HepG2 (cell line): ENCODE data around the gene ARG1. TPM values are rescaled to one million over a fixed set of nuclear protein-coding genes. Genes with fewer than 3 reads are reported as not detected.

Experiments used
- ATAD3A ChIP-seq: sonication (generic); formaldehyde crosslinking; IDR thresholded peaks from 2 replicates; pipeline ENCODE4 v1.4.0; 2020; ENCODE audit warnings: missing genetic modification reagents
- CBX2 ChIP-seq, 2 experiments: fragments of 200-600 bp in 1 of 2; sonication (generic); formaldehyde crosslinking in 1 of 2; IDR thresholded peaks; 2 replicates each; pipeline versions ENCODE4 v1.7.0 to v1.8.1; 2018 to 2022; ENCODE audit warnings: low read depth in 2 of 2, low read length in 1 of 2, mild to moderate bottlenecking in 1 of 2, missing genetic modification reagents in 1 of 2
- DZIP1 ChIP-seq: sonication (generic); formaldehyde crosslinking; IDR thresholded peaks from 2 replicates; pipeline ENCODE4 v1.5.0; 2020; ENCODE audit warnings: mild to moderate bottlenecking, missing genetic modification reagents
- E2F5 ChIP-seq: sonication (generic); formaldehyde crosslinking; conservative IDR thresholded peaks from 2 replicates; pipeline ENCODE4 v1.4.0; 2020; ENCODE audit warnings: missing genetic modification reagents
- HMGA1 ChIP-seq: sonication (generic); formaldehyde crosslinking; conservative IDR thresholded peaks from 2 replicates; pipeline ENCODE4 v1.4.0; 2020; ENCODE audit warnings: missing genetic modification reagents
- NONO ChIP-seq, 2 experiments: fragments of 450-650 bp in 1 of 2; sonication (generic) in 1 of 2; formaldehyde crosslinking in 1 of 2; IDR thresholded peaks in 1 of 2; conservative IDR thresholded peaks in 1 of 2; 2 replicates each; pipeline versions ENCODE4 v1.6.1 to v1.8.0; 2017 to 2022; ENCODE audit warnings: mild to moderate bottlenecking in 1 of 2, missing genetic modification reagents in 1 of 2, moderate library complexity in 1 of 2
- RERE ChIP-seq: IDR thresholded peaks from 2 replicates; pipeline ENCODE4 v1.6.1; 2016; ENCODE audit warnings: low read depth, missing genetic modification reagents, missing compliant biosample characterization
- SKIL ChIP-seq: sonication (generic); formaldehyde crosslinking; IDR thresholded peaks from 2 replicates; pipeline ENCODE4 v1.8.0; 2022; ENCODE audit warnings: missing genetic modification reagents, mild to moderate bottlenecking, moderate library complexity, borderline replicate concordance
- TBP ChIP-seq: sonication (generic); formaldehyde crosslinking; IDR thresholded peaks from 2 replicates; pipeline ENCODE4 v1.5.0; 2020; ENCODE audit warnings: missing genetic modification reagents
- TCF12 ChIP-seq, 2 experiments: fragments of 450-650 bp in 1 of 2; sonication (generic) in 1 of 2; formaldehyde crosslinking in 1 of 2; IDR thresholded peaks; 2 replicates each; pipeline versions ENCODE4 v1.6.1 to v1.8.0; 2017 to 2022; ENCODE audit warnings: antibody characterized with exemption in 1 of 2, mild to moderate bottlenecking in 1 of 2, missing genetic modification reagents in 1 of 2, moderate library complexity in 1 of 2
- ZNF205 ChIP-seq: IDR thresholded peaks from 2 replicates; pipeline ENCODE4 v1.6.1; 2018; ENCODE audit warnings: missing biosample characterization, missing genetic modification reagents
- ZNF543 ChIP-seq: sonication (generic); formaldehyde crosslinking; IDR thresholded peaks from 2 replicates; pipeline ENCODE4 v1.4.0; 2020; ENCODE audit warnings: mild to moderate bottlenecking, missing genetic modification reagents
- ZNF577 ChIP-seq: sonication (generic); formaldehyde crosslinking; IDR thresholded peaks from 2 replicates; pipeline ENCODE4 v1.4.0; 2020; ENCODE audit warnings: mild to moderate bottlenecking, low read depth, missing genetic modification reagents, borderline replicate concordance
- ZNF644 ChIP-seq: IDR thresholded peaks from 2 replicates; pipeline ENCODE4 v1.6.1; 2016; ENCODE audit warnings: low read depth
- ZSCAN25 ChIP-seq: sonication (generic); formaldehyde crosslinking; IDR thresholded peaks from 2 replicates; pipeline ENCODE4 v1.8.0; 2022; ENCODE audit warnings: mild to moderate bottlenecking, missing genetic modification reagents
- polyA plus RNA-seq, 8 experiments: library from polyadenylated mRNA; depleted of rRNA in 3 of 8; stranded (reverse) in 7 of 8; unstranded in 1 of 8; fragments of >200 nt; fragmentation: Illumina TruSeq in 4 of 8; extraction: Trizol in 4 of 8; gene quantifications; 2 replicates each; pipeline versions ENCODE4 v1.2.1 to v1.2.3, GENCODE V29; 2011 to 2016; ENCODE audit warnings: low read depth in 4 of 8, missing spikeins in 1 of 8, mixed read lengths in 1 of 8; ENCODE audit not compliant: insufficient read depth in 1 of 8
- total RNA-seq, 5 experiments: library from RNA; depleted of rRNA; stranded (reverse); fragments of >200 nt; fragmentation: Illumina TruSeq; extraction: Trizol; gene quantifications; 2 replicates each; pipeline ENCODE4 v1.2.3, GENCODE V29; 2016; ENCODE audit warnings: low read depth in 1 of 5

The ARG1 gene
- total and polyA plus RNA-seq, 2 of the 13 experiments (the other 11 are each of a cell fraction or from before 2014, with no cell fraction given) = 2.2 to 11.2 TPM

GRCh38 chr6:131627724-131628682 lies 55.0 kb downstream of the ARG1 start, which contains the start of gene MED23 (continued):
- peak; percentile 77; the same call in 1 of the 2 replicates for TF ChIP-seq RERE (CRISPR knock-in tag)
- peak; percentile 61; the same call in 1 of the 2 replicates for TF ChIP-seq E2F5
- TF ChIP-seq NONO (IDR thresholded peaks at IDR 0.05) = no peak
- peak; percentile 100 for TF ChIP-seq NONO (CRISPR knock-in tag; conservative IDR thresholded peaks at IDR 0.05)
- TF ChIP-seq ZSCAN25 (CRISPR knock-in tag) = peak; percentile 93
- peak; percentile 98 for TF ChIP-seq ZNF205 (CRISPR knock-in tag)
- TF ChIP-seq DZIP1 (CRISPR knock-in tag) = 0 out of 2 replicates have a peak, but pooled peaks have one; percentile 72
- peak; percentile 94 for TF ChIP-seq TBP (CRISPR knock-in tag)
- 0 out of 2 replicates have a peak, but pooled peaks have one; percentile 73 for TF ChIP-seq ZNF577 (CRISPR knock-in tag)
- TF ChIP-seq TCF12 (IDR thresholded peaks at IDR 0.05) = no peak
- peak; percentile 96; the same call in 1 of the 2 replicates for TF ChIP-seq TCF12 (CRISPR knock-in tag; IDR thresholded peaks at IDR 0.05)
- TF ChIP-seq SKIL (CRISPR knock-in tag) = no peak
- TF ChIP-seq HMGA1 = no peak
- peak; percentile 61; the same call in 1 of the 2 replicates for TF ChIP-seq CBX2 (IDR thresholded peaks at IDR 0.05; ENCODE audit: low read depth, low read length)
- TF ChIP-seq CBX2 (CRISPR knock-in tag; IDR thresholded peaks at IDR 0.05; ENCODE audit: low read depth) = peak; percentile 89
- peak; percentile 78; the same call in 1 of the 2 replicates for TF ChIP-seq ZNF644 (CRISPR knock-in tag)
- TF ChIP-seq ATAD3A (CRISPR knock-in tag) = no peak
- peak; percentile 99 for TF ChIP-seq ZNF543
